Neural progenitor cell (in vitro differentiated cells): Measurements from ENCODE around the gene ANGPTL7.

Source experiments
- EZH2 ChIP-seq: fragments of 200-600 bp; sonication (generic); IDR thresholded peaks from 2 replicates; pipeline ENCODE4 v1.6.1; 2017; ENCODE audit warnings: antibody characterized with exemption, mild to moderate bottlenecking, moderate library complexity
- EZH2phosphoT487 ChIP-seq: fragments of 200-600 bp; sonication (generic); IDR thresholded peaks from 2 replicates; pipeline ENCODE4 v1.6.1; 2017; ENCODE audit warnings: antibody characterized with exemption
- TF ChIP-seq, protein P1 (sequence below): fragments of 200-600 bp; sonication (generic); IDR thresholded peaks from 2 replicates; pipeline ENCODE4 v1.5.1; 2017; ENCODE audit warnings: antibody characterized with exemption, mild to moderate bottlenecking

GRCh38 chr1:11184973-11185372, 4.2 kb upstream of the ANGPTL7 start:
- TF ChIP-seq, protein P1, sequence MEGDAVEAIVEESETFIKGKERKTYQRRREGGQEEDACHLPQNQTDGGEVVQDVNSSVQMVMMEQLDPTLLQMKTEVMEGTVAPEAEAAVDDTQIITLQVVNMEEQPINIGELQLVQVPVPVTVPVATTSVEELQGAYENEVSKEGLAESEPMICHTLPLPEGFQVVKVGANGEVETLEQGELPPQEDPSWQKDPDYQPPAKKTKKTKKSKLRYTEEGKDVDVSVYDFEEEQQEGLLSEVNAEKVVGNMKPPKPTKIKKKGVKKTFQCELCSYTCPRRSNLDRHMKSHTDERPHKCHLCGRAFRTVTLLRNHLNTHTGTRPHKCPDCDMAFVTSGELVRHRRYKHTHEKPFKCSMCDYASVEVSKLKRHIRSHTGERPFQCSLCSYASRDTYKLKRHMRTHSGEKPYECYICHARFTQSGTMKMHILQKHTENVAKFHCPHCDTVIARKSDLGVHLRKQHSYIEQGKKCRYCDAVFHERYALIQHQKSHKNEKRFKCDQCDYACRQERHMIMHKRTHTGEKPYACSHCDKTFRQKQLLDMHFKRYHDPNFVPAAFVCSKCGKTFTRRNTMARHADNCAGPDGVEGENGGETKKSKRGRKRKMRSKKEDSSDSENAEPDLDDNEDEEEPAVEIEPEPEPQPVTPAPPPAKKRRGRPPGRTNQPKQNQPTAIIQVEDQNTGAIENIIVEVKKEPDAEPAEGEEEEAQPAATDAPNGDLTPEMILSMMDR = no peak
- TF ChIP-seq EZH2 (no peak), EZH2phosphoT487 (no peak)
